Breast epithelium (tissue), 4 donors: Measurements from ENCODE around the gene SNIP1. TPM values are rescaled to one million over a fixed set of nuclear protein-coding genes. Genes with fewer than 3 reads are reported as not detected.
A peak's percentile ranks its signal among the peaks of the same experiment; 100 is the strongest.

ENCODE experiments used
- DNase-seq, 2 donors: peaks; one replicate each; pipeline ENCODE4 v3.0.0-alpha.2; 2019; ENCODE audit warnings: low spot score in 2 of 2
- H3K27ac ChIP-seq, 2 donors: fragments of 200-600 bp; sonication (generic) in 1 of 2; one replicate each; pipeline ENCODE4 v1.5.1; 2016 to 2019; ENCODE audit warnings: mild to moderate bottlenecking in 1 of 2
- H3K27me3 ChIP-seq, 2 donors: fragments of 200-600 bp; sonication (generic) in 1 of 2; one replicate each; pipeline versions ENCODE4 v1.5.1 to v1.6.0; 2017 to 2019; ENCODE audit warnings: control low read depth in 1 of 2, mild to moderate bottlenecking in 1 of 2
- H3K36me3 ChIP-seq: fragments of 200-600 bp; one replicate; pipeline ENCODE4 v1.5.1; 2019
- H3K4me1 ChIP-seq, 2 donors: fragments of 200-600 bp; sonication (generic); one replicate each; pipeline ENCODE4 v1.5.1; 2016 to 2019; ENCODE audit warnings: control low read depth in 1 of 2
- H3K4me3 ChIP-seq, 3 donors: fragments of 200-600 bp; sonication (generic); 1 replicate in 2 of 3; 2 replicates in 1 of 3; pipeline ENCODE4 v1.5.1; 2016 to 2019; ENCODE audit warnings: mild to moderate bottlenecking in 3 of 3, moderate library complexity in 2 of 3
- H3K9me3 ChIP-seq, 2 donors: fragments of 200-600 bp; sonication (generic) in 1 of 2; one replicate each; pipeline ENCODE4 v1.5.1; 2016 to 2019; ENCODE audit warnings: control low read depth in 1 of 2
- POLR2A ChIP-seq: fragments of 450-650 bp; IDR thresholded peaks from one replicate; pipeline ENCODE4 v1.6.1; 2016; ENCODE audit warnings: antibody characterized with exemption, mild to moderate bottlenecking, moderate library complexity
- POLR2AphosphoS5 ChIP-seq, 3 donors: sonication (generic); formaldehyde crosslinking; IDR thresholded peaks; one replicate each; pipeline ENCODE4 v1.6.1; 2017; ENCODE audit warnings: antibody characterized with exemption in 3 of 3
- intact Hi-C: fragments of 100-400 bp; cut with DNase I; formaldehyde crosslinking; loops from one replicate; pipeline ENCODE4 v1.15.1; 2023; ENCODE audit warnings: low total_unique reads
- total RNA-seq, 3 donors: library from RNA; depleted of rRNA; stranded (reverse); fragments of >200 nt; gene quantifications; one replicate each; pipeline ENCODE4 v1.1.0, GENCODE V29; 2016
- TF ChIP-seq, protein P1 (sequence below), 3 donors: fragments of 450-650 bp; IDR thresholded peaks; one replicate each; pipeline ENCODE4 v1.5.1; 2016 to 2017; ENCODE audit warnings: antibody characterized with exemption in 3 of 3, mild to moderate bottlenecking in 3 of 3, moderate library complexity in 3 of 3

SNIP1 gene
- total RNA-seq, 3 donors from 2014 or later: 11.4 to 22.7 (median 14.7) TPM

DNA sequence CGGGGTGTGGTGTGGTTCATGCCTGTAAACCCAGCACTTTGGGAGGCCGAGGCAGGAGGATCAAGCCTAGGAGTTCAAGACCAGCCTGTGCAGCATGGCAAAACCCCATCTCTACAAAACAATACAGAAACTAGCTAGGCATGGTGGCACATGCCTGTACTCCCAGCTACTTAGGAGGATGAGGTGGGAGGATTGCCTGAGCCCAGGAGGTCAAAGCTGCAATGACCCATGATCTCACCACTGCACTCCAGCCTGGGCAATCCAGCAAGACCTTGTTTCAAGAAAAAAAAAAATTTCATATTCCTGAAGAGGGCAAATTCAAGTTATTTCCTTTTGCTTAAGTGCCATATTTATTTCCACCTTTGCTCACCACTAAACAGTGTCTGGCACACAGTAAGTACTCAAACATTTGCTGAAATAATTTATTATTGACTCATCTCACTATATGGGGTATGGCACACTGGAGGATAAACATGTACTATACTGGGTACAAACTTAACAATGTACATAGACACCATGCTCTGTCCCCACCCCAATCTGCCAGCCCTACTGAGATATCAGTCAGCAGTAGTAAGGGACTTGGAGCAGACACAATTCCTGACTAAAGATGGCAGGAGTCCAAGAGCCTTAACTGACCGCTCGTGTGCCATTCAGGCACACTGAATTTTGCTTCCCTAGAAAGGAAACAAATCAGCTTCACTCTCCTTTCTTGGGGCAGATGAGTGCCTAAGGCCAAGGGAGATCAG is 55.0 kb downstream of the SNIP1 start:
- intact Hi-C loops: no loop called here
- peak overlapping the region in 1 of 2 donors; percentile 62 for H3K27ac ChIP-seq
- H3K4me1 ChIP-seq: peaks cover 0 to 14% of the 10 kb centered on the region in 2 donors
- no peaks in the 10 kb centered on the region for H3K36me3 ChIP-seq
- H3K4me3 ChIP-seq: no peak overlapping the region
- no peak for TF ChIP-seq POLR2A
- TF ChIP-seq, protein P1, sequence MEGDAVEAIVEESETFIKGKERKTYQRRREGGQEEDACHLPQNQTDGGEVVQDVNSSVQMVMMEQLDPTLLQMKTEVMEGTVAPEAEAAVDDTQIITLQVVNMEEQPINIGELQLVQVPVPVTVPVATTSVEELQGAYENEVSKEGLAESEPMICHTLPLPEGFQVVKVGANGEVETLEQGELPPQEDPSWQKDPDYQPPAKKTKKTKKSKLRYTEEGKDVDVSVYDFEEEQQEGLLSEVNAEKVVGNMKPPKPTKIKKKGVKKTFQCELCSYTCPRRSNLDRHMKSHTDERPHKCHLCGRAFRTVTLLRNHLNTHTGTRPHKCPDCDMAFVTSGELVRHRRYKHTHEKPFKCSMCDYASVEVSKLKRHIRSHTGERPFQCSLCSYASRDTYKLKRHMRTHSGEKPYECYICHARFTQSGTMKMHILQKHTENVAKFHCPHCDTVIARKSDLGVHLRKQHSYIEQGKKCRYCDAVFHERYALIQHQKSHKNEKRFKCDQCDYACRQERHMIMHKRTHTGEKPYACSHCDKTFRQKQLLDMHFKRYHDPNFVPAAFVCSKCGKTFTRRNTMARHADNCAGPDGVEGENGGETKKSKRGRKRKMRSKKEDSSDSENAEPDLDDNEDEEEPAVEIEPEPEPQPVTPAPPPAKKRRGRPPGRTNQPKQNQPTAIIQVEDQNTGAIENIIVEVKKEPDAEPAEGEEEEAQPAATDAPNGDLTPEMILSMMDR (IDR thresholded peaks at IDR 0.05): no peak
- no peak for TF ChIP-seq POLR2AphosphoS5 (IDR thresholded peaks at IDR 0.05)
- no peaks in the 10 kb centered on the region for H3K27me3 ChIP-seq
- no peaks in the 10 kb centered on the region for H3K9me3 ChIP-seq
- no peak for DNase-seq

- Histone ChIP-seq H3K4me3 (no peak overlapping the region), H3K27me3 (no peaks in the 10 kb centered on the region), H3K36me3 (no peaks in the 10 kb centered on the region), H3K4me1 (peaks cover 0 to 14% of the 10 kb centered on the region in 2 donors), H3K27ac (peak overlapping the region in 1 of 2 donors; percentile 49), H3K9me3 (no peaks in the 10 kb centered on the region)
- intact Hi-C loops: no loop called here
- TF ChIP-seq, protein P1 (IDR thresholded peaks at IDR 0.05): no peak
- no peak for TF ChIP-seq POLR2A
- no peak for TF ChIP-seq POLR2AphosphoS5 (IDR thresholded peaks at IDR 0.05)
- peak in 1 of 2 donors; percentile 41 for DNase-seq
These were observed 56.3 kb downstream of the SNIP1 start for GRCh38 chr1:37497832-37498231.

DNA sequence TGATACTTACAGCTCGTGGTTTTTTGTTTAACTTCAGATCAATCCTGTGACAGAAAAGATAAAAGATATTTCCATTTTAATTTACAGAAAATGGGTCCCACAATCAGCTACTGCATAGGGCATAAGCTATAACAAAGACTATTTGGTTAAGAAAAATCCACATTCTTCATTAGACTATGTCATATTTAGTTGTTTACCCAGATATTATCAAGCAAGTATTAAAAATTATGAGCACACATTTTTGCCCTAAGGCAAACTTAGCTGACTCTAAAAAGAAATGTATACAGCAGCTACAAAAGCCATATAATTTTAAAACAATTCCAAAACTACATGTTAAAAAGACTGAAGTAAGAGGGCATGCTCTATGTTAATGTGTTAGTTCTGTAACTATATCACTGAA is 58.2 kb downstream of the SNIP1 start:
- no peak for DNase-seq
- Histone ChIP-seq H3K36me3 (no peaks in the 10 kb centered on the region), H3K27me3 (no peaks in the 10 kb centered on the region), H3K4me1 (peaks cover 0 to 14% of the 10 kb centered on the region in 2 donors), H3K9me3 (no peaks in the 10 kb centered on the region), H3K27ac (no peak overlapping the region), H3K4me3 (no peak overlapping the region)
- TF ChIP-seq POLR2AphosphoS5 (IDR thresholded peaks at IDR 0.05): no peak
- no peak for TF ChIP-seq POLR2A
- TF ChIP-seq, protein P1 (IDR thresholded peaks at IDR 0.05): no peak
- intact Hi-C loops: no loop called here

- H3K27me3 ChIP-seq: no peaks in the 10 kb centered on the region
- TF ChIP-seq POLR2AphosphoS5 (IDR thresholded peaks at IDR 0.05) (no peak), POLR2A (no peak)
- TF ChIP-seq, protein P1 (IDR thresholded peaks at IDR 0.05): no peak
- H3K27ac ChIP-seq: no peak overlapping the region
- intact Hi-C loops: no loop called here
- no peak overlapping the region for H3K4me3 ChIP-seq
- DNase-seq: no peak
- H3K4me1 ChIP-seq: peaks cover 0 to 7% of the 10 kb centered on the region in 2 donors
- no peaks in the 10 kb centered on the region for H3K9me3 ChIP-seq
- H3K36me3 ChIP-seq: no peaks in the 10 kb centered on the region
These were observed 60.6 kb downstream of the SNIP1 start for GRCh38 chr1:37493336-37494098.

- DNase-seq: no peak
- TF ChIP-seq POLR2A: no peak
- TF ChIP-seq, protein P1 (IDR thresholded peaks at IDR 0.05): no peak
- no peak for TF ChIP-seq POLR2AphosphoS5 (IDR thresholded peaks at IDR 0.05)
- Histone ChIP-seq H3K27ac (peak overlapping the region in 1 of 2 donors; percentile 99), H3K9me3 (no peaks in the 10 kb centered on the region), H3K4me1 (peaks cover 15 to 37% of the 10 kb centered on the region in 2 donors), H3K27me3 (no peaks in the 10 kb centered on the region), H3K4me3 (no peak overlapping the region), H3K36me3 (peaks cover 7% of the 10 kb centered on the region)
- intact Hi-C loops: no loop called here
These were observed 66.5 kb downstream of the SNIP1 start for GRCh38 chr1:37487619-37487984.
